A549 (cell line): Measurements from ENCODE around the gene FMC1. TPM values are rescaled to one million over a fixed set of nuclear protein-coding genes. Genes with fewer than 3 reads are reported as not detected.
A peak's percentile ranks its signal among the peaks of the same experiment; 100 is the strongest.

Experiments
- ATAC-seq, 2 experiments: fragments of 200-7000 bp in 1 of 2; fragments of >200 bp in 1 of 2; cut with Nextera tagmentation in 1 of 2; cut with Tn5 transposase in 1 of 2; 3 replicates each; pipeline versions ENCODE4 v1.8.0 to v1.9.1; 2018 to 2020; ENCODE audit warnings: mild to moderate bottlenecking in 1 of 2, moderate library complexity in 1 of 2
- CTCF ChIA-PET: fragments of 300-600 bp; sonication (Branson Sonifier 250); formaldehyde crosslinking; extraction: SDS; loops from one replicate; lab custom pipeline; 2021; ENCODE audit warnings: antibody characterized with exemption, inconsistent platforms; lab: Yijun Ruan, JAX
- POLR2A ChIA-PET: fragments of 350-600 bp; formaldehyde crosslinking; extraction: SDS; loops from one replicate; lab custom pipeline; 2021; ENCODE audit warnings: antibody characterized with exemption, inconsistent platforms; lab: Yijun Ruan, JAX
- DNase-seq, 2 experiments: peaks; one replicate each; pipeline versions ENCODE4 v3.0.0 to v3.0.0-alpha.2; 2011 to 2016; ENCODE audit warnings: low read depth in 1 of 2, low spot score in 1 of 2
- FAIRE-seq: peaks from 2 replicates; lab custom pipeline; 2011; peaks lifted over from hg19 to GRCh38; lab: Jason Lieb, UNC
- H3K27ac ChIP-seq, 2 experiments: fragments of >200 bp; sonication (Bioruptor Twin); formaldehyde crosslinking; 3 replicates each; pipeline ENCODE4 v1.5.1; 2016 to 2017
- H3K4me1 ChIP-seq: fragments of >200 bp; sonication (Bioruptor Twin); formaldehyde crosslinking; 3 replicates; pipeline ENCODE4 v1.6.1; 2016
- H3K4me2 ChIP-seq: fragments of >200 bp; sonication (Bioruptor Twin); formaldehyde crosslinking; 3 replicates; pipeline ENCODE4 v1.6.1; 2016
- H3K4me3 ChIP-seq: fragments of >200 bp; sonication (Bioruptor Twin); formaldehyde crosslinking; 3 replicates; pipeline ENCODE4 v1.5.1; 2016
- H3K9me3 ChIP-seq: fragments of >200 bp; sonication (Bioruptor Twin); formaldehyde crosslinking; 3 replicates; pipeline ENCODE4 v1.6.1; 2016
- BHLHE40 ChIP-seq: IDR thresholded peaks from 2 replicates; pipeline ENCODE4 v1.6.1; 2012; ENCODE audit warnings: low read depth, low read length, inconsistent platforms
- CBX2 ChIP-seq: fragments of 200-600 bp; sonication (generic); IDR thresholded peaks from 2 replicates; pipeline ENCODE4 v1.6.1; 2016; ENCODE audit warnings: low read depth, mild to moderate bottlenecking, borderline replicate concordance
- CBX8 ChIP-seq: fragments of 200-600 bp; sonication (generic); IDR thresholded peaks from 2 replicates; pipeline ENCODE4 v1.6.1; 2016
- CEBPB ChIP-seq, 2 experiments: fragments of >200 bp in 1 of 2; sonication (Bioruptor Twin) in 1 of 2; formaldehyde crosslinking in 1 of 2; IDR thresholded peaks; 2 replicates each; pipeline ENCODE4 v1.6.1; 2012 to 2016
- CHD2 ChIP-seq: fragments of 150-350 bp; IDR thresholded peaks from 2 replicates; pipeline ENCODE4 v1.6.1; 2014; ENCODE audit warnings: low read length; ENCODE audit not compliant: partially characterized antibody
- EHF ChIP-seq: fragments of 250-450 bp; sonication (Bioruptor Pico); IDR thresholded peaks from 2 replicates; pipeline ENCODE4 v1.5.0; 2020; ENCODE audit warnings: mild to moderate bottlenecking
- FOSB ChIP-seq: fragments of 250-450 bp; sonication (Bioruptor Pico); IDR thresholded peaks from 2 replicates; pipeline ENCODE4 v1.5.0; 2020; ENCODE audit warnings: mild to moderate bottlenecking, moderate library complexity
- FOSL2 ChIP-seq, 2 experiments: fragments of 450-650 bp in 1 of 2; fragments of >200 bp in 1 of 2; sonication (Bioruptor Twin) in 1 of 2; formaldehyde crosslinking; IDR thresholded peaks; 2 replicates each; pipeline versions ENCODE4 v1.5.0 to v1.6.1; 2016 to 2020; ENCODE audit warnings: mild to moderate bottlenecking in 1 of 2, moderate library complexity in 1 of 2
- FOXS1 ChIP-seq: fragments of 250-450 bp; sonication (Bioruptor Pico); IDR thresholded peaks from 2 replicates; pipeline ENCODE4 v1.5.0; 2020; ENCODE audit warnings: mild to moderate bottlenecking, moderate library complexity
- GATA3 ChIP-seq: IDR thresholded peaks from 2 replicates; pipeline ENCODE4 v1.6.1; 2012; ENCODE audit warnings: borderline replicate concordance
- HDAC2 ChIP-seq: fragments of 200-600 bp; sonication (generic); IDR thresholded peaks from 2 replicates; pipeline ENCODE4 v1.6.1; 2016
- HEYL ChIP-seq: fragments of 250-450 bp; sonication (Bioruptor Pico); IDR thresholded peaks from 2 replicates; pipeline ENCODE4 v1.8.0; 2021; ENCODE audit warnings: mild to moderate bottlenecking, moderate library complexity
- HOXB13 ChIP-seq: fragments of 250-450 bp; sonication (Bioruptor Pico); IDR thresholded peaks from 2 replicates; pipeline ENCODE4 v1.5.0; 2020; ENCODE audit warnings: low read depth, mild to moderate bottlenecking, moderate library complexity
- HOXB5 ChIP-seq: fragments of 250-450 bp; sonication (Bioruptor Pico); IDR thresholded peaks from 2 replicates; pipeline ENCODE4 v1.5.0; 2020; ENCODE audit warnings: mild to moderate bottlenecking, moderate library complexity
- JUN ChIP-seq, 2 experiments: fragments of >200 bp; sonication (Bioruptor Twin); formaldehyde crosslinking; IDR thresholded peaks; 2 replicates in 1 of 2; 3 replicates in 1 of 2; pipeline ENCODE4 v1.6.1; 2016 to 2017
- JUNB ChIP-seq: fragments of >200 bp; sonication (Bioruptor Twin); formaldehyde crosslinking; IDR thresholded peaks from 2 replicates; pipeline ENCODE4 v1.6.1; 2016
- KDM1A ChIP-seq: fragments of 200-600 bp; sonication (generic); IDR thresholded peaks from 2 replicates; pipeline ENCODE4 v1.6.1; 2016; ENCODE audit warnings: low read depth, mild to moderate bottlenecking
- KDM5A ChIP-seq: fragments of 200-600 bp; sonication (generic); IDR thresholded peaks from 2 replicates; pipeline ENCODE4 v1.6.1; 2016; ENCODE audit warnings: antibody characterized with exemption, mild to moderate bottlenecking
- MYC ChIP-seq: IDR thresholded peaks from 2 replicates; pipeline ENCODE4 v1.6.1; 2012; ENCODE audit warnings: mild to moderate bottlenecking, inconsistent platforms, low read length, improper control_type of control experiment, borderline replicate concordance
- POLR2A ChIP-seq: IDR thresholded peaks from 2 replicates; pipeline ENCODE4 v1.6.1; 2012; ENCODE audit warnings: mild to moderate bottlenecking, low read length
- POLR2AphosphoS2 ChIP-seq: conservative IDR thresholded peaks from 2 replicates; pipeline ENCODE4 v1.6.1; 2012; ENCODE audit warnings: low read length, improper control_type of control experiment, inconsistent platforms
- RAD21 ChIP-seq, 2 experiments: fragments of >200 bp in 1 of 2; sonication (Bioruptor Twin) in 1 of 2; formaldehyde crosslinking in 1 of 2; IDR thresholded peaks in 1 of 2; conservative IDR thresholded peaks in 1 of 2; 2 replicates in 1 of 2; 3 replicates in 1 of 2; pipeline ENCODE4 v1.6.1; 2012 to 2018; ENCODE audit warnings: inconsistent platforms in 1 of 2
- RFX5 ChIP-seq: fragments of 450-650 bp; IDR thresholded peaks from 2 replicates; pipeline ENCODE4 v1.7.1; 2014; ENCODE audit warnings: antibody characterized with exemption, mild to moderate bottlenecking, moderate library complexity
- SMC3 ChIP-seq: fragments of >200 bp; sonication (Bioruptor Twin); formaldehyde crosslinking; IDR thresholded peaks from 3 replicates; pipeline ENCODE4 v1.6.1; 2018; ENCODE audit warnings: inconsistent platforms
- SREBF2 ChIP-seq: fragments of 450-650 bp; IDR thresholded peaks from 2 replicates; pipeline ENCODE4 v1.6.1; 2014; ENCODE audit warnings: mild to moderate bottlenecking, moderate library complexity
- TP53 ChIP-seq: fragments of 250-450 bp; sonication (Bioruptor Pico); IDR thresholded peaks from 2 replicates; pipeline ENCODE4 v1.5.0; 2021; ENCODE audit warnings: mild to moderate bottlenecking, moderate library complexity
- ZNF302 ChIP-seq: fragments of 250-450 bp; sonication (Bioruptor Pico); IDR thresholded peaks from 2 replicates; pipeline ENCODE4 v1.9.0; 2021; ENCODE audit warnings: inconsistent platforms, mild to moderate bottlenecking, moderate library complexity
- WGBS: methylation state at CpG from one replicate; pipeline ENCODE4 v1.1.6; 2017; ENCODE audit errors: missing lambda C conversion rate; 5-methylcytosine and 5-hydroxymethylcytosine counted together
- polyA plus RNA-seq, 4 experiments: library from polyadenylated mRNA; depleted of rRNA in 3 of 4; stranded (reverse); fragments of >200 nt; fragmentation: RNase III in 1 of 4; extraction: RNeasy Plus Mini Kit Qiagen cat#74134 plus additional on column Dnase treatment in 1 of 4; gene quantifications; 2 replicates in 3 of 4; 3 replicates in 1 of 4; pipeline ENCODE4 v1.2.3, GENCODE V29; 2011 to 2017
- TF ChIP-seq, protein P1 (sequence below): fragments of 250-450 bp; sonication (Bioruptor Pico); IDR thresholded peaks from 2 replicates; pipeline ENCODE4 v1.5.0; 2021; ENCODE audit warnings: mild to moderate bottlenecking, moderate library complexity, borderline replicate concordance
- TF ChIP-seq, protein P2 (sequence below): IDR thresholded peaks from 2 replicates; pipeline ENCODE4 v1.6.1; 2012
- TF ChIP-seq, protein P3 (sequence below): IDR thresholded peaks from 2 replicates; pipeline ENCODE4 v1.6.1; 2012; ENCODE audit warnings: low read depth, borderline replicate concordance
- TF ChIP-seq, protein P4 (sequence below): fragments of 450-650 bp; IDR thresholded peaks from 2 replicates; pipeline ENCODE4 v1.6.1; 2014; ENCODE audit warnings: antibody characterized with exemption
- TF ChIP-seq, protein P5 (sequence below): fragments of >200 bp; sonication (Bioruptor Twin); formaldehyde crosslinking; IDR thresholded peaks from 3 replicates; pipeline ENCODE4 v1.5.1; 2016

The FMC1 gene
- polyA plus RNA-seq, 2 of the 4 experiments (the other 2 are of a cell fraction) = 20.5 to 21.1 TPM

DNA sequence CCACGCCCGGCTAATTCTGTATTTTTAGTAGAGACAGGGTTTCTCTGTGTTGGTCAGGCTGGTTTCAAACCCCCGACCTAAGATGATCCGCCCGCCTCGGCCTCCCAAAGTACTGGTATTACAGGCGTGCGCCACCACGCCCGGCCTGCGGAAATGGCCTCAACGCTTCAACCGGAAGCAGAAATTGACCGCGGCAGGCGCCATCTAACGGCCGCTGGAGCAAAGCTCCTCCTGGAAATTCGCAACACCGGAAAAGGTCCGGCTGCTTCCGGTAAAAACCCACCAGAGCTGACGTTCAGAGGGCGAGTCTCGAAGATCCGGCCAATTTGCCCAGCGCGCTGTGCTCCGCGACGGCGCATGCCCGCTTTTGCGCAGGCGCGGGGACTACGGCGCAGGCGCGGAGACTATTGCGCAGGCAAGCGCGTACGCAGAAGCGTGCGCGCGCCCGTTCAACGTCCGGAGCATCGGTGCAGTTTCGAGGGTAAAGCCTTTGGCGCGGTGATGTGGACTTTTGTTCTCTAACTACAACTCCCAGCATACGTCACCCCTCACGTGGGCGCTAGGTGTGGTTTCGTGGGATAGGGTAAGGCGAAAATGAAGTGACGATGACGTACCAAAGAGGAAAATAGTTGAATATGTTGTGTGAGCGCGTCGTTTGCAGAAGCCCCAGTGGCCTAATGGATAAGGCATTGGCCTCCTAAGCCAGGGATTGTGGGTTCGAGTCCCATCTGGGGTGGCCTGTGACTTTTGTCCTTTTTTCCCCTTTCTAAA is 915 bp upstream of the FMC1 start:
- peak overlapping the region; percentile 94 to 98 for H3K27ac ChIP-seq
- peaks cover 9% of the 10 kb centered on the region; the same call in 1 of the 3 replicates for H3K4me1 ChIP-seq
- ChIA-PET CTCF (interaction anchor here (0.6 to 3.9 kb wide), 15 partner anchors 11 to 1474 kb away, joined by 3 to 24 read pairs (median 3); no protein-coding TSS in a partner anchor), POLR2A (interaction anchor here (0.5 to 1.9 kb wide), 6 partner anchors 11 to 576 kb away, joined by 3 to 18 read pairs (median 4); partner anchors contain the start of gene LUC7L2)
- DNase-seq = peak; percentile 95 to 99
- WGBS = 6% methylated on average over 47 of the region's 66 CpGs
- H3K4me3 ChIP-seq = peak overlapping the region; percentile 83
- peak overlapping the region; percentile 88 for H3K4me2 ChIP-seq
- peak; percentile 87 for ATAC-seq
- peaks cover 11% of the 10 kb centered on the region for H3K9me3 ChIP-seq
- peak; percentile 85 for FAIRE-seq
- TF ChIP-seq, protein P1, sequence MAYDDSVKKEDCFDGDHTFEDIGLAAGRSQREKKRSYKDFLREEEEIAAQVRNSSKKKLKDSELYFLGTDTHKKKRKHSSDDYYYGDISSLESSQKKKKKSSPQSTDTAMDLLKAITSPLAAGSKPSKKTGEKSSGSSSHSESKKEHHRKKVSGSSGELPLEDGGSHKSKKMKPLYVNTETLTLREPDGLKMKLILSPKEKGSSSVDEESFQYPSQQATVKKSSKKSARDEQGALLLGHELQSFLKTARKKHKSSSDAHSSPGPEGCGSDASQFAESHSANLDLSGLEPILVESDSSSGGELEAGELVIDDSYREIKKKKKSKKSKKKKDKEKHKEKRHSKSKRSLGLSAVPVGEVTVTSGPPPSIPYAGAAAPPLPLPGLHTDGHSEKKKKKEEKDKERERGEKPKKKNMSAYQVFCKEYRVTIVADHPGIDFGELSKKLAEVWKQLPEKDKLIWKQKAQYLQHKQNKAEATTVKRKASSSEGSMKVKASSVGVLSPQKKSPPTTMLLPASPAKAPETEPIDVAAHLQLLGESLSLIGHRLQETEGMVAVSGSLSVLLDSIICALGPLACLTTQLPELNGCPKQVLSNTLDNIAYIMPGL (CRISPR knock-in tag) = peak; percentile 67; the same call in 1 of the 2 replicates
- TF ChIP-seq CBX2 (no peak), RAD21 (conservative IDR thresholded peaks at IDR 0.05 in 1 of 2, IDR thresholded peaks at IDR 0.05 in 1 of 2) (peak; percentile 21 to 32; a peak in 1 of 5 replicates), ZNF302 (CRISPR knock-in tag) (no peak), SREBF2 (peak; percentile 92), EHF (peak; percentile 70; the same call in 1 of the 2 replicates), SMC3 (peak; percentile 41), CEBPB (IDR thresholded peaks at IDR 0.05) (peak; percentile 55 to 63; a peak in 3 of 4 replicates), MYC (peak; percentile 48; the same call in 1 of the 2 replicates), RFX5 (0 out of 2 replicates have a peak, but pooled peaks have one; percentile 20), HOXB5 (CRISPR knock-in tag) (peak; percentile 84; the same call in 1 of the 2 replicates), CHD2 (no peak), HEYL (CRISPR knock-in tag) (peak; percentile 54; the same call in 1 of the 2 replicates), GATA3 (0 out of 2 replicates have a peak, but pooled peaks have one; percentile 8), BHLHE40 (0 out of 2 replicates have a peak, but pooled peaks have one; percentile 21), FOXS1 (0 out of 2 replicates have a peak, but pooled peaks have one; percentile 31), KDM5A (no peak), JUN (IDR thresholded peaks at IDR 0.05) (peak; percentile 72 to 83; a peak in 4 of 5 replicates), HDAC2 (peak; percentile 31; the same call in 1 of the 2 replicates), POLR2AphosphoS2 (no peak), KDM1A (peak; percentile 84; the same call in 1 of the 2 replicates), CBX8 (no peak), FOSL2 (IDR thresholded peaks at IDR 0.05) (no peak), FOSL2 (CRISPR knock-in tag; IDR thresholded peaks at IDR 0.05) (peak; percentile 33; the same call in 1 of the 2 replicates), TP53 (CRISPR knock-in tag) (peak; percentile 23; the same call in 1 of the 2 replicates), FOSB (CRISPR knock-in tag) (no peak; the same call in 1 of the 2 replicates), JUNB (no peak), POLR2A (peak; percentile 39), HOXB13 (CRISPR knock-in tag) (peak; percentile 60; the same call in 1 of the 2 replicates)
- TF ChIP-seq, protein P2, sequence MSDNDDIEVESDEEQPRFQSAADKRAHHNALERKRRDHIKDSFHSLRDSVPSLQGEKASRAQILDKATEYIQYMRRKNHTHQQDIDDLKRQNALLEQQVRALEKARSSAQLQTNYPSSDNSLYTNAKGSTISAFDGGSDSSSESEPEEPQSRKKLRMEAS = peak; percentile 76
- TF ChIP-seq, protein P3, sequence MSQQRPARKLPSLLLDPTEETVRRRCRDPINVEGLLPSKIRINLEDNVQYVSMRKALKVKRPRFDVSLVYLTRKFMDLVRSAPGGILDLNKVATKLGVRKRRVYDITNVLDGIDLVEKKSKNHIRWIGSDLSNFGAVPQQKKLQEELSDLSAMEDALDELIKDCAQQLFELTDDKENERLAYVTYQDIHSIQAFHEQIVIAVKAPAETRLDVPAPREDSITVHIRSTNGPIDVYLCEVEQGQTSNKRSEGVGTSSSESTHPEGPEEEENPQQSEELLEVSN = peak; percentile 86
- TF ChIP-seq, protein P4, sequence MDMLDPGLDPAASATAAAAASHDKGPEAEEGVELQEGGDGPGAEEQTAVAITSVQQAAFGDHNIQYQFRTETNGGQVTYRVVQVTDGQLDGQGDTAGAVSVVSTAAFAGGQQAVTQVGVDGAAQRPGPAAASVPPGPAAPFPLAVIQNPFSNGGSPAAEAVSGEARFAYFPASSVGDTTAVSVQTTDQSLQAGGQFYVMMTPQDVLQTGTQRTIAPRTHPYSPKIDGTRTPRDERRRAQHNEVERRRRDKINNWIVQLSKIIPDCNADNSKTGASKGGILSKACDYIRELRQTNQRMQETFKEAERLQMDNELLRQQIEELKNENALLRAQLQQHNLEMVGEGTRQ = peak; percentile 97
- TF ChIP-seq, protein P5, sequence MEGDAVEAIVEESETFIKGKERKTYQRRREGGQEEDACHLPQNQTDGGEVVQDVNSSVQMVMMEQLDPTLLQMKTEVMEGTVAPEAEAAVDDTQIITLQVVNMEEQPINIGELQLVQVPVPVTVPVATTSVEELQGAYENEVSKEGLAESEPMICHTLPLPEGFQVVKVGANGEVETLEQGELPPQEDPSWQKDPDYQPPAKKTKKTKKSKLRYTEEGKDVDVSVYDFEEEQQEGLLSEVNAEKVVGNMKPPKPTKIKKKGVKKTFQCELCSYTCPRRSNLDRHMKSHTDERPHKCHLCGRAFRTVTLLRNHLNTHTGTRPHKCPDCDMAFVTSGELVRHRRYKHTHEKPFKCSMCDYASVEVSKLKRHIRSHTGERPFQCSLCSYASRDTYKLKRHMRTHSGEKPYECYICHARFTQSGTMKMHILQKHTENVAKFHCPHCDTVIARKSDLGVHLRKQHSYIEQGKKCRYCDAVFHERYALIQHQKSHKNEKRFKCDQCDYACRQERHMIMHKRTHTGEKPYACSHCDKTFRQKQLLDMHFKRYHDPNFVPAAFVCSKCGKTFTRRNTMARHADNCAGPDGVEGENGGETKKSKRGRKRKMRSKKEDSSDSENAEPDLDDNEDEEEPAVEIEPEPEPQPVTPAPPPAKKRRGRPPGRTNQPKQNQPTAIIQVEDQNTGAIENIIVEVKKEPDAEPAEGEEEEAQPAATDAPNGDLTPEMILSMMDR = peak; percentile 64
